GM12801 (cell line): ENCODE data around the gene HIRA.

Experiments
- CTCF ChIP-seq: IDR thresholded peaks from one replicate; pipeline ENCODE4 v1.5.1; 2011; ENCODE audit warnings: control low read depth; ENCODE audit not compliant: insufficient read length; ENCODE audit errors: extremely low read depth

The HIRA gene

GRCh38 chr22:19477321-19478044 is 46.0 kb upstream of the HIRA start:
- no peak for TF ChIP-seq CTCF

- no peak for TF ChIP-seq CTCF
Measured at GRCh38 chr22:19476023-19476422, 44.5 kb upstream of the HIRA start.

GRCh38 chr22:19473578-19473977 is 42.0 kb upstream of the HIRA start:
- no peak for TF ChIP-seq CTCF

- TF ChIP-seq CTCF: no peak
Measured at GRCh38 chr22:19472233-19472632, 40.7 kb upstream of the HIRA start.

GRCh38 chr22:19471572-19471971 is 40.0 kb upstream of the HIRA start:
- TF ChIP-seq CTCF: no peak

GRCh38 chr22:19470010-19470409 is 38.5 kb upstream of the HIRA start:
- no peak for TF ChIP-seq CTCF

GRCh38 chr22:19469421-19469820 is 37.9 kb upstream of the HIRA start:
- TF ChIP-seq CTCF: no peak
